Progenitor cell of endocrine pancreas (in vitro differentiated cells): ENCODE results near the gene AGBL1. TPM values are rescaled to one million over a fixed set of nuclear protein-coding genes. Genes with fewer than 3 reads are reported as not detected.

ENCODE experiments used
- DNase-seq: peaks from one replicate; pipeline ENCODE4 v3.0.0; 2021; ENCODE audit warnings: low spot score; ENCODE audit not compliant: unreplicated experiment
- H3K27ac Mint-ChIP-seq: 2 replicates; pipeline ENCODE4 v1.8.0; 2021; ENCODE audit warnings: mild to moderate bottlenecking, moderate library complexity, mixed read lengths
- H3K27me3 Mint-ChIP-seq: 2 replicates; pipeline ENCODE4 v1.8.0; 2021; ENCODE audit warnings: mixed read lengths
- H3K36me3 Mint-ChIP-seq: 2 replicates; pipeline ENCODE4 v1.8.0; 2022; ENCODE audit warnings: mixed read lengths; ENCODE audit not compliant: insufficient read depth
- H3K4me1 Mint-ChIP-seq: 2 replicates; pipeline ENCODE4 v1.8.0; 2021; ENCODE audit warnings: low read depth, mixed read lengths
- H3K4me3 Mint-ChIP-seq: 2 replicates; pipeline ENCODE4 v1.8.0; 2021; ENCODE audit warnings: low read depth, mild to moderate bottlenecking, moderate library complexity, mixed read lengths
- H3K9me3 Mint-ChIP-seq: 2 replicates; pipeline ENCODE4 v1.8.0; 2021; ENCODE audit warnings: low read depth, mixed read lengths
- CTCF ChIP-seq: fragments of 200-600 bp; sonication (generic); IDR thresholded peaks from one replicate; pipeline ENCODE4 v1.5.0; 2021; ENCODE audit warnings: antibody characterized with exemption, mild to moderate bottlenecking; ENCODE audit not compliant: unreplicated experiment
- total RNA-seq: library from RNA; stranded (reverse); gene quantifications from 2 replicates; pipeline ENCODE4 v1.2.1, GENCODE V29; 2021

AGBL1 gene
- total RNA-seq, 1 donor from 2014 or later = not detected

GRCh38 chr15:86557018-86557550 lies 477.4 kb downstream of the AGBL1 start:
- Mint-ChIP-seq H3K9me3 (no peaks in the 10 kb centered on the region), H3K27ac (no peak overlapping the region), H3K4me1 (peaks cover 5% of the 10 kb centered on the region), H3K36me3 (no peaks in the 10 kb centered on the region), H3K27me3 (no peaks in the 10 kb centered on the region), H3K4me3 (no peak overlapping the region)
- no peak for TF ChIP-seq CTCF
- DNase-seq = no peak

- H3K36me3 Mint-ChIP-seq = no peaks in the 10 kb centered on the region
- no peak for TF ChIP-seq CTCF
These were observed 478.6 kb downstream of the AGBL1 start for GRCh38 chr15:86558252-86558651.

DNA sequence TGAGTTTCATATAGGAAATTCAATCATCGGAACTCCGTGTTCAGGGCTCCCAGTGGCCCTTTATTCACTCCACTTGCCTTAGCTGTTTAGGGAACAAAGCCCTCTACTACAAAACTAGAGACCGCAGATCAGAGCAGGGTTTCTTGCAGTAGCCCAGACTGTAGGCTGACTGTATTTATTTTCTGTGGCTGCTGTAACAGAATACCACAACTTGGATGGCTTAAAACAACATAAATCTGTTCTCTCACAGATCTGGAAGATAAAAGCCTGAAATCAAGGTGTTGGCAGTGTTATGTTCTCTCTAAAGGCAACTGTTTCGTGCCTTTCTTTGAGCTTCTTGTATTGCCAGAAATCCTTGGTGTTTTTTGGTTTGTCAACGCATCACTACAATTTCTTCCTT lies 479.0 kb downstream of the AGBL1 start:
- Mint-ChIP-seq H3K9me3 (peaks cover 4% of the 10 kb centered on the region), H3K36me3 (no peaks in the 10 kb centered on the region), H3K4me1 (peaks cover 5% of the 10 kb centered on the region), H3K27me3 (no peaks in the 10 kb centered on the region), H3K27ac (no peak overlapping the region), H3K4me3 (no peak overlapping the region)
- no peak for DNase-seq
- no peak for TF ChIP-seq CTCF

More at GRCh38 chr15:86558252-86558651, 478.6 kb downstream of the AGBL1 start:
- no peak overlapping the region for H3K4me3 Mint-ChIP-seq
- no peaks in the 10 kb centered on the region for H3K27me3 Mint-ChIP-seq
- no peak overlapping the region for H3K27ac Mint-ChIP-seq
- peaks cover under 1% of the 10 kb centered on the region for H3K9me3 Mint-ChIP-seq
- peaks cover 5% of the 10 kb centered on the region for H3K4me1 Mint-ChIP-seq
- DNase-seq = no peak

- Mint-ChIP-seq H3K9me3 (peaks cover 13% of the 10 kb centered on the region), H3K4me3 (no peak overlapping the region), H3K4me1 (no peaks in the 10 kb centered on the region), H3K27me3 (peaks cover 3% of the 10 kb centered on the region), H3K27ac (no peak overlapping the region), H3K36me3 (no peaks in the 10 kb centered on the region)
- DNase-seq = no peak
- no peak for TF ChIP-seq CTCF
These were observed 488.7 kb downstream of the AGBL1 start for GRCh38 chr15:86568378-86568777.

DNA sequence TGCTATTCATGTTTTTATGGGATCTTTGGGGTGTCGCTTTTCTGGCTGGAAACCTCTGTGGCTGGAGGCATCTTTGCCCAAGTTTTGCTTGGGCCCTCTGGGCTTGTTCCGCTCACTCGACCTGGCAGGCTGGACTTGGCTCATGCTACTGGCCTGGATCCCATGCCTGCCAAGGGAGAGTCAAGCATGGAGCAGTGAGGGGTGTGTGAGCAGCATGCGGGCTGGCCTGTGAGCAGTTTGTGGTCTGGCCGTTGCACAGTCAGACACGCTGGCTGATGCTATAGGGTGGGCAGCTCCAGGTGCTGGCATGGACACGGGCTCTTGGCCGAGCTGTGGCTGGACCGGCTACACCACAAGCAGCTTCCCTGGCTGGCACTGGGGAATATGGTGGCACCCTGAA lies 491.1 kb downstream of the AGBL1 start:
- Mint-ChIP-seq H3K4me3 (no peak overlapping the region), H3K9me3 (peaks cover 3% of the 10 kb centered on the region), H3K27me3 (peaks cover 3% of the 10 kb centered on the region), H3K27ac (no peak overlapping the region), H3K4me1 (no peaks in the 10 kb centered on the region), H3K36me3 (no peaks in the 10 kb centered on the region)
- no peak for DNase-seq
- no peak for TF ChIP-seq CTCF
